ENCODE results near the gene SLC1A2.

Gene SLC1A2

GRCh38 chr11:35338921-35339320 lies 80.4 kb downstream of the SLC1A2 start:
- no peak for DNase-seq
- H3K4me3 ChIP-seq (ENCODE audit: low read depth, low read length), result no peak overlapping the region
- peaks cover 2 to 3% of the 10 kb centered on the region in 2 experiments for H3K4me1 ChIP-seq (ENCODE audit: control insufficient read depth in 1 of 2, insufficient read depth in 2 of 2, low read length in 2 of 2)
- H3K9me3 ChIP-seq (ENCODE audit: insufficient read depth, low read depth, low read length), result no peaks in the 10 kb centered on the region
- WGBS (ENCODE audit: extremely low coverage, insufficient coverage, insufficient read length), result no CpG with 5 or more reads among the region's 2 CpGs
- H3K27ac ChIP-seq (ENCODE audit: low read depth, low read length), result no peak overlapping the region
- H3K4me2 ChIP-seq (ENCODE audit: low read length), result no peak overlapping the region
- H2AK5ac ChIP-seq (ENCODE audit: low read length), result no peak overlapping the region
- H3K23ac ChIP-seq (ENCODE audit: low read length), result no peak overlapping the region
- H4K91ac ChIP-seq (ENCODE audit: low read depth, low read length), result no peak overlapping the region
- H2BK5ac ChIP-seq (ENCODE audit: low read depth, low read length, poor library complexity), result no peak overlapping the region
- H3K79me1 ChIP-seq (ENCODE audit: low read length), result no peaks in the 10 kb centered on the region
- no peaks in the 10 kb centered on the region for H3K79me2 ChIP-seq (ENCODE audit: control insufficient read depth, insufficient read depth, low read length, poor library complexity)
- H4K12ac ChIP-seq (ENCODE audit: low read depth, low read length), result no peak overlapping the region
- H3K4ac ChIP-seq (ENCODE audit: low read depth, low read length), result no peak overlapping the region
- no peak overlapping the region for H2BK12ac ChIP-seq (ENCODE audit: low read length)
- no peak overlapping the region for H3K9ac ChIP-seq (ENCODE audit: low read length)
- H2AFZ ChIP-seq (ENCODE audit: insufficient read depth, low read length, poor library complexity), result no peak overlapping the region
- H3K18ac ChIP-seq (ENCODE audit: low read length), result no peak overlapping the region
- no peaks in the 10 kb centered on the region for H3K36me3 ChIP-seq (ENCODE audit: control insufficient read depth in 1 of 2, insufficient read depth in 2 of 2, low read length in 2 of 2)
- H3K14ac ChIP-seq (ENCODE audit: low read length), result no peak overlapping the region
- H2BK120ac ChIP-seq (ENCODE audit: insufficient read depth, low read length, poor library complexity), result no peak overlapping the region
- no peaks in the 10 kb centered on the region for H3K27me3 ChIP-seq (ENCODE audit: insufficient read depth, low read length)
- H4K8ac ChIP-seq (ENCODE audit: low read depth, low read length), result no peak overlapping the region

DNA sequence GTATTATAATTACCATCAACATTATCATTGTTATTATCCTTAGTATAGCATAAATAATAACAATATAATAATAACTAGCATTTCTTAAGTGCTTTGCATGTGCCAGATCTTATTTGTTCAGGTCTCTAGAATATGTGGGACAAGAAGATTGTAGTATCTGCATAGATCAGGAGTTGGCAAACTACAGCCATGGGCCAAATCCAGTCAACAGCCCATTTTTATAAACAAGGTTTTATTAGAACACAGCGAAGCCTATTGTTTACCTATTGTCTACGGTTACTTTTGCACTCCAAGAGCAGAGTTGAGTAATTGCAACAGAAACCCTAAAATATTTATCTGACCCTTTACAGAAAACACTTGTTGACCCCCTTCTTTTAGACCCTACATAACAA lies 81.4 kb downstream of the SLC1A2 start:
- no peak overlapping the region for H4K8ac ChIP-seq (ENCODE audit: low read depth, low read length)
- H3K4me3 ChIP-seq (ENCODE audit: low read depth, low read length), result no peak overlapping the region
- DNase-seq, result no peak
- peak overlapping the region; percentile 20 for H2BK5ac ChIP-seq (ENCODE audit: low read depth, low read length, poor library complexity)
- no peak overlapping the region for H2BK120ac ChIP-seq (ENCODE audit: insufficient read depth, low read length, poor library complexity)
- no peaks in the 10 kb centered on the region for H3K79me2 ChIP-seq (ENCODE audit: control insufficient read depth, insufficient read depth, low read length, poor library complexity)
- H2AFZ ChIP-seq (ENCODE audit: insufficient read depth, low read length, poor library complexity), result no peak overlapping the region
- no peaks in the 10 kb centered on the region for H3K9me3 ChIP-seq (ENCODE audit: insufficient read depth, low read depth, low read length)
- H3K14ac ChIP-seq (ENCODE audit: low read length), result no peak overlapping the region
- H4K91ac ChIP-seq (ENCODE audit: low read depth, low read length), result no peak overlapping the region
- no peaks in the 10 kb centered on the region for H3K36me3 ChIP-seq (ENCODE audit: control insufficient read depth in 1 of 2, insufficient read depth in 2 of 2, low read length in 2 of 2)
- H3K79me1 ChIP-seq (ENCODE audit: low read length), result no peaks in the 10 kb centered on the region
- no peak overlapping the region for H4K12ac ChIP-seq (ENCODE audit: low read depth, low read length)
- H3K4ac ChIP-seq (ENCODE audit: low read depth, low read length), result no peak overlapping the region
- H3K9ac ChIP-seq (ENCODE audit: low read length), result no peak overlapping the region
- no peak overlapping the region for H2BK12ac ChIP-seq (ENCODE audit: low read length)
- H3K18ac ChIP-seq (ENCODE audit: low read length), result no peak overlapping the region
- H3K27me3 ChIP-seq (ENCODE audit: insufficient read depth, low read length), result no peaks in the 10 kb centered on the region
- H3K4me1 ChIP-seq (ENCODE audit: control insufficient read depth in 1 of 2, insufficient read depth in 2 of 2, low read length in 2 of 2), result peaks cover 2 to 3% of the 10 kb centered on the region in 2 experiments
- no peak overlapping the region for H3K23ac ChIP-seq (ENCODE audit: low read length)
- no peak overlapping the region for H2AK5ac ChIP-seq (ENCODE audit: low read length)
- H3K27ac ChIP-seq (ENCODE audit: low read depth, low read length), result no peak overlapping the region
- WGBS (ENCODE audit: extremely low coverage, insufficient coverage, insufficient read length), result no CpG with 5 or more reads among the region's 2 CpGs
- no peak overlapping the region for H3K4me2 ChIP-seq (ENCODE audit: low read length)

- no peak overlapping the region for H2AK5ac ChIP-seq (ENCODE audit: low read length)
- no peak overlapping the region for H4K8ac ChIP-seq (ENCODE audit: low read depth, low read length)
- H3K4me3 ChIP-seq (ENCODE audit: low read depth, low read length), result no peak overlapping the region
- peaks cover 2 to 3% of the 10 kb centered on the region in 2 experiments for H3K4me1 ChIP-seq (ENCODE audit: control insufficient read depth in 1 of 2, insufficient read depth in 2 of 2, low read length in 2 of 2)
- no peak overlapping the region for H4K91ac ChIP-seq (ENCODE audit: low read depth, low read length)
- peak; percentile 87 to 96 for DNase-seq
- H2AFZ ChIP-seq (ENCODE audit: insufficient read depth, low read length, poor library complexity), result no peak overlapping the region
- no peak overlapping the region for H3K4ac ChIP-seq (ENCODE audit: low read depth, low read length)
- no peak overlapping the region for H3K14ac ChIP-seq (ENCODE audit: low read length)
- no peak overlapping the region for H2BK12ac ChIP-seq (ENCODE audit: low read length)
- H3K9ac ChIP-seq (ENCODE audit: low read length), result no peak overlapping the region
- no peak overlapping the region for H3K23ac ChIP-seq (ENCODE audit: low read length)
- no peaks in the 10 kb centered on the region for H3K9me3 ChIP-seq (ENCODE audit: insufficient read depth, low read depth, low read length)
- H2BK120ac ChIP-seq (ENCODE audit: insufficient read depth, low read length, poor library complexity), result no peak overlapping the region
- no peak overlapping the region for H2BK5ac ChIP-seq (ENCODE audit: low read depth, low read length, poor library complexity)
- no peak overlapping the region for H3K18ac ChIP-seq (ENCODE audit: low read length)
- no peaks in the 10 kb centered on the region for H3K36me3 ChIP-seq (ENCODE audit: control insufficient read depth in 1 of 2, insufficient read depth in 2 of 2, low read length in 2 of 2)
- no peak overlapping the region for H4K12ac ChIP-seq (ENCODE audit: low read depth, low read length)
- H3K79me2 ChIP-seq (ENCODE audit: control insufficient read depth, insufficient read depth, low read length, poor library complexity), result no peaks in the 10 kb centered on the region
- H3K79me1 ChIP-seq (ENCODE audit: low read length), result no peaks in the 10 kb centered on the region
- H3K27ac ChIP-seq (ENCODE audit: low read depth, low read length), result peak overlapping the region; percentile 64
- no peak overlapping the region for H3K4me2 ChIP-seq (ENCODE audit: low read length)
- no CpG with 5 or more reads among the region's 3 CpGs for WGBS (ENCODE audit: extremely low coverage, insufficient coverage, insufficient read length)
- no peaks in the 10 kb centered on the region for H3K27me3 ChIP-seq (ENCODE audit: insufficient read depth, low read length)
Observed at GRCh38 chr11:35337136-35337913, 82.0 kb downstream of the SLC1A2 start.

DNA sequence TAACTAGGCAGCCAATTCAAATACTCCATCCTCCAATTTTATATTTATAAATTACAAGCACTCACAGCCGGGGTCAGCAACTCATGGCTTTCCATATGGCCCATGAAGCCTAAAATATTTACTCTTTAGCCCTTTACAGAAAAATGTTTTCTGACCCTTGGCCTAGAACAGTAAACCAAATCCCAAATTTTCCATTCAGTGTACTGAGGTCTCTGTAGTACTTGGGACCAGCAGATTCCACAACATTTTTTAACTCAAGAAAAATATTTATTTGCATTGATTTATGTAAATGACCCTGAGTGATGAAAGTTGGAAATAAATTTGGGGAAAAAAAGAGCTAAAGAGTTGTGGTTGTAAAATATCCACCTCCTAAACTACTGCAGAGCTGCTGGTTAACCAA lies 82.6 kb downstream of the SLC1A2 start:
- H3K4ac ChIP-seq (ENCODE audit: low read depth, low read length), result no peak overlapping the region
- no CpG with 5 or more reads among the region's 1 CpG for WGBS (ENCODE audit: extremely low coverage, insufficient coverage, insufficient read length)

More for the DNA sequence above, 82.6 kb downstream of the SLC1A2 start:
- no peaks in the 10 kb centered on the region for H3K79me2 ChIP-seq (ENCODE audit: control insufficient read depth, insufficient read depth, low read length, poor library complexity)
- H2AK5ac ChIP-seq (ENCODE audit: low read length), result no peak overlapping the region
- H3K9me3 ChIP-seq (ENCODE audit: insufficient read depth, low read depth, low read length), result no peaks in the 10 kb centered on the region
- H2BK5ac ChIP-seq (ENCODE audit: low read depth, low read length, poor library complexity), result no peak overlapping the region
- no peak for DNase-seq
- H3K9ac ChIP-seq (ENCODE audit: low read length), result no peak overlapping the region
- no peak overlapping the region for H4K12ac ChIP-seq (ENCODE audit: low read depth, low read length)
- H2BK12ac ChIP-seq (ENCODE audit: low read length), result no peak overlapping the region
- H3K4me1 ChIP-seq (ENCODE audit: control insufficient read depth in 1 of 2, insufficient read depth in 2 of 2, low read length in 2 of 2), result peaks cover 2 to 3% of the 10 kb centered on the region in 2 experiments
- H3K4me3 ChIP-seq (ENCODE audit: low read depth, low read length), result no peak overlapping the region
- no peak overlapping the region for H3K23ac ChIP-seq (ENCODE audit: low read length)
- H3K36me3 ChIP-seq (ENCODE audit: control insufficient read depth in 1 of 2, insufficient read depth in 2 of 2, low read length in 2 of 2), result no peaks in the 10 kb centered on the region
- H2BK120ac ChIP-seq (ENCODE audit: insufficient read depth, low read length, poor library complexity), result no peak overlapping the region
- H3K14ac ChIP-seq (ENCODE audit: low read length), result no peak overlapping the region
- no peaks in the 10 kb centered on the region for H3K27me3 ChIP-seq (ENCODE audit: insufficient read depth, low read length)
- no peak overlapping the region for H2AFZ ChIP-seq (ENCODE audit: insufficient read depth, low read length, poor library complexity)
- H3K18ac ChIP-seq (ENCODE audit: low read length), result no peak overlapping the region
- H4K8ac ChIP-seq (ENCODE audit: low read depth, low read length), result no peak overlapping the region
- no peak overlapping the region for H3K27ac ChIP-seq (ENCODE audit: low read depth, low read length)
- no peak overlapping the region for H4K91ac ChIP-seq (ENCODE audit: low read depth, low read length)
- H3K79me1 ChIP-seq (ENCODE audit: low read length), result no peaks in the 10 kb centered on the region
- no peak overlapping the region for H3K4me2 ChIP-seq (ENCODE audit: low read length)

Measured in trophoblast cell (in vitro differentiated cells and primary cell).